ENCODE data around the gene ADM5.

DNA sequence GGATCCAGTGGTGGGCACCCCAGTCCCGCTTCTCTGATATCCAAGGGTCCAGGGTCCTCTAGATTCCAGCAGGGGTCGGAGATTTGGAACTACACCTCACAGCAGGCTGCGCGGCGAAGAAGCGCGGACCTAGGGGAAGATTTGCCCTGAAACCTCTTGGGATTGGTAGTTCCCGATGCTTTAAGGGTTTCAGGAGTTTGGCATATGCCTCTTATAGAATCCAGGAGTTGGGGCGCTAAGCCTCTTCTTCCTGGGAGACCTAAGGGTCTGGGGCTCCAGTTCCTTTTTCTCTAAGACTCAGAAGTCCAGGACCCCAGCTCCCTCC is 23.3 kb upstream of the ADM5 start:
- TF ChIP-seq CTCF (IDR thresholded peaks at IDR 0.05; ENCODE audit: poor library complexity): peak; percentile 8
- no peak for TF ChIP-seq EZH2 (IDR thresholded peaks at IDR 0.05; ENCODE audit: borderline replicate concordance)
- TF ChIP-seq EZH2phosphoT487 (IDR thresholded peaks at IDR 0.05; ENCODE audit: low read depth, severe bottlenecking, unreplicated experiment): no peak

Data from hepatocyte (in vitro differentiated cells).